GM18861 (cell line): ENCODE measurements around the gene RMDN2.
"Not testable (repeated sequence)": the region's sequence is repeated elsewhere in the genome, so short reads cannot be mapped to it uniquely, and the experiment has no call there.

ENCODE experiments used
- ATAC-seq: cut with Tn5 transposase; IDR thresholded peaks from one replicate; pipeline ENCODE4 v1.9.1; 2021; ENCODE audit not compliant: unreplicated experiment

Gene RMDN2

GRCh38 chr2:37930392-37930791 is 5.3 kb downstream of the RMDN2 start:
- ATAC-seq = not testable (repeated sequence)

- ATAC-seq = not testable (repeated sequence)
These were observed 7.8 kb downstream of the RMDN2 start for GRCh38 chr2:37932873-37933272.

GRCh38 chr2:37934591-37935513 is 9.8 kb downstream of the RMDN2 start:
- peak; percentile 91 for ATAC-seq

GRCh38 chr2:37937568-37937967 is 12.5 kb downstream of the RMDN2 start:
- ATAC-seq = not testable (repeated sequence)

GRCh38 chr2:37941267-37941666 is 16.2 kb downstream of the RMDN2 start:
- not testable (repeated sequence) for ATAC-seq

- ATAC-seq = no peak
These were observed 19.2 kb downstream of the RMDN2 start for GRCh38 chr2:37944268-37944667.

DNA sequence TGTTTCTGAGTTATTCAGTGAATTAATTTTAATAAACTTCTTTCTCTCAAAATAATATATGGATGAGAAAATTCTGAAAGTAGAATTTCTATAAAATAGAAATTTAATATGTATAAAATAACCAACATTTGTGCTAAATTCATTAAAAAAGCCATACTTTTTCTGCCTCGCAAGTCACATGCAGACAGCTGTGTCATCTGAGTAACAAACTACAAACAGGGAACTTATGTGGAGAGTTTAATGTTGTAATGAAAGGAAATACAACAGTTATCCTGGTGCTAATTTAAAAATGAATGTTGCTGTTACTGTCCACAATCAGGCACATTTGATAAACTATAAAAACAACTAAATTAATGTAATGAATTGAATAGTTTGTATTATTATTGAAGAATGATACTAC is 22.2 kb downstream of the RMDN2 start:
- ATAC-seq = no peak

- not testable (repeated sequence) for ATAC-seq
These were observed 37.1 kb downstream of the RMDN2 start for GRCh38 chr2:37962018-37962739.

DNA sequence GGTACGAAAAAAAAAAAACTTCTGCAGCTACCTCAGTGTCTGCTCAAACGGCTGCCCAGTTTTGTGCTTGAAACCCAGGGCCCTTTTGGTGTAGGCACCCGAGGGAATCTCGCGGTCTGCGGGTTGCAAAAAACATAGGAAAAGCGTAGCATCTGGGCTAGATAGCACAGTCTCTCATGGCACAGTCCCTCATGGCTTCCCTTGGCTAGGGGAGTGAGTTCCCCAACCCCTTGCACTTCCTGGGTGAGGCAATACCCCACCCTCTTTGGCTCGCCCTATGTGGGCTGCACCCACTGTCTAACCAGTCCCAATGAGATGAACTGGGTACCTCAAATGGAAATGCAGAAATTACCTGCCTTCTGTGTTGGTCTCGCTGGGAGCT is 37.6 kb downstream of the RMDN2 start:
- ATAC-seq = not testable (repeated sequence)

- not testable (repeated sequence) for ATAC-seq
These were observed 38.8 kb downstream of the RMDN2 start for GRCh38 chr2:37963901-37964300.

DNA sequence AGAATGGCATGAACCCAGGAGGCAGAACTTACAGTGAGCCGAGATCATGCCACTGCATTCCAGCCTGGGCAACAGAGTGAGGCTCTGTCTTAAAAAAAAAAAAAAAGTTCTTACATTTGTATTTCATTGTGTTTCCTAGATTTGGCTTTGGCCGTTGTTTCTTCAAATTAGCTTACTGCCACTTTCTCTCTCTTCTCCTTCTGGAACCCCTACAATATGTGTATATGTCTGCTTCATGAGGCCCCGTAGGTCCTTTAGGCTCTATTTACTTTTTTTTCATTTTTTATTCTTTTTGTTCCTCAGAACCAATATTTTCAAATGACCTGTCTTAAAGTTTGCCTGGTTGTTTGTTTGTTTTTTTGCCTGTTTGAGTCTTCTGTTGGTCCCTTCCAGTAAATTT is 41.2 kb downstream of the RMDN2 start:
- ATAC-seq = no peak

DNA sequence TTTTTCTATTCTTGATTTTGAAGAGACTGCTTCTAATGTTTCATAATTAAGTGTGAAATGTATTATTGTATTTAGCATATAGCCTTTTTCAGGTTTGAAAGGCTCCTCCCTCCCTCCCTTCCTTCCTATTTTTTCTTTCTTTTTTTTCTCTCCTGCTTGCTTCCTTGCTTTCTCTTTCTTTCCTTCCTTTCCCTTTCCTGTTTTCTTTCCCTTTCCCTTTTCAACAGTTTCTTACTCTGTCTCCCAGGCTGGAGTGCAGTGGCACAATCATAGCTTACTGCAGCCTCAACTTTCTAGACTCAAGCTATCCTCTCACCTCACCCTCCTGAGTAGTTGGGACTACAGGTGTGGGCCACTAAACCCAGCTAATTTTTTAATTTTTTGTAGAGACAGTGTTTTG is 44.6 kb downstream of the RMDN2 start:
- no peak for ATAC-seq

DNA sequence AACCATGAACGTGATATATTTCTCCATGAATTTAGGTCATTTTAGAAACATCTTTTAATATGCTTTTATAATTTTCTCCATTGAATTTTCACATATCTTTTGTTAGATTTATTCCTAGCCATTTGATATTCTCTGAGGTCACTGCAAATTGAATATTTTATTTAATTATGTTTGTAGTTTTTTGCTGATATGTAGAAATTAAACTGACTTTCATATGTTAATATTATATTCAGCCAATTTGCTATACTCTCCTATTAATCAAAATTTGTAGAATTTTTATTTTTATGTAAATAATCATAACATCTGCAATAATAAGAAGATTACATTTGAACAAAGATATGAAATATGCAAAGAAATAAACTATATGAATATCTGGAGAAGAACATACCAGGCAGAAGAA is 46.9 kb downstream of the RMDN2 start:
- ATAC-seq = no peak

GRCh38 chr2:37973615-37974353 is 48.7 kb downstream of the RMDN2 start:
- ATAC-seq = no peak

- ATAC-seq = no peak
These were observed 50.7 kb downstream of the RMDN2 start for GRCh38 chr2:37975808-37976207.

DNA sequence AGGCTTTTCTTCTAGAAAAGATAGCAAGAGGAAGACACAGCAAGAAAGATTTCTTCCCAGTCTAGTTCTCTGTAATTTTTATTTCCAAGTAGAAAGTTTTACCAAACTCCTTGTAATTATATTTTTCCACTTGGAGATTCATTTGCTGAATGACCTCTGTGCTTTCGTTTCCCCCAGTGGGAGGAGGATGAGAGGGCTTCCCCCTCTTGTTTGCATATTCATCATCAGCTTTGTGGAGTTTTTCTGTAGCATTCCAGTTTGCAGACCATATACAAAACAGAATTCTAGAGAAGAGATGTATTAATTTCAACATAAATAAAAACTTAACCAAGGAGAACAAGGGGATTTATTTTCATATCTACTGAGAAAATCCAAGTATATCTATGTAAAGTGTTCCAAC is 51.3 kb downstream of the RMDN2 start:
- no peak for ATAC-seq

- no peak for ATAC-seq
These were observed 57.1 kb downstream of the RMDN2 start for GRCh38 chr2:37982147-37982582.

- ATAC-seq = no peak
These were observed 57.8 kb downstream of the RMDN2 start for GRCh38 chr2:37982847-37983246.

GRCh38 chr2:37983719-37984118 is 58.6 kb downstream of the RMDN2 start:
- no peak for ATAC-seq

DNA sequence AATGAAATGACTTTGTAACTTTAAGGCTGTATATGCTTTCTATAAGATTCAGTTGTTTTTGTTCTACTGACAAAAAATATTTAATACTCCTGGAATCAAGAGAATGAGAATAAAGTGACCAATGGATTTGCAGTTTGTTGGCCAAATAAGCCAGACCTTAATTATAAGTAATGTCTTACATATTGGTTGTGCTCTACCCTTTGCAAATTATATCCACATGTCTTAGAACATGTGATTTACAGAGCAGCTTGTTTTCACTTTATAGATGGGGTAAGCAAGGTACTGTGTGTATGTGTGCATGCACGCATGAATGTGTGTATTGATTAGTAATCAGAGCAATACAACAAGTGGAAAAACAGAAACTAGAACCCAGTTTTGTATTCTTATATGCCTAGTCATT is 59.1 kb downstream of the RMDN2 start:
- ATAC-seq = no peak

- ATAC-seq = no peak
These were observed 59.5 kb downstream of the RMDN2 start for GRCh38 chr2:37984589-37984988.
